K562 (cell line): Measurements from ENCODE around the gene STXBP6. TPM values are rescaled to one million over a fixed set of nuclear protein-coding genes. Genes with fewer than 3 reads are reported as not detected.

Experiments
- ATAC-seq: fragments of 200-7000 bp; cut with Tn5 transposase; 3 replicates; pipeline ENCODE4 v1.9.1; 2020; ENCODE audit warnings: moderate library complexity
- BruUV-seq: library from RNA; stranded (reverse); fragments of 400-500 nt; replicated peaks from 2 replicates; lab custom pipeline; 2021; lab: Mats Ljungman, UMichigan
- CTCF ChIA-PET: fragments of 300-600 bp; formaldehyde crosslinking; extraction: SDS; loops from one replicate; lab custom pipeline; 2021; ENCODE audit warnings: low intra/inter-chr PET ratio; lab: Yijun Ruan, JAX
- POLR2A ChIA-PET: fragments of 300-600, 350-650 bp; sonication (Branson Sonifier 250); formaldehyde crosslinking; extraction: SDS; loops from one replicate; lab custom pipeline; 2021; ENCODE audit warnings: antibody characterized with exemption, inconsistent platforms; lab: Yijun Ruan, JAX
- DNase-seq, 4 experiments: peaks; one replicate each; pipeline versions ENCODE4 v3.0.0 to v3.0.0-alpha.2; 2011 to 2018; ENCODE audit warnings: low spot score in 3 of 4, mixed read lengths in 3 of 4; ENCODE audit errors: extremely low read depth in 1 of 4
- FAIRE-seq: peaks from 2 replicates; lab custom pipeline; 2011; peaks lifted over from hg19 to GRCh38; lab: Jason Lieb, UNC
- H2AFZ ChIP-seq: 2 replicates; pipeline ENCODE4 v1.6.0; 2011; ENCODE audit warnings: low read depth, low read length, control low read depth, inconsistent platforms
- H3K27ac ChIP-seq: fragments of 200-600 bp; 3 replicates; pipeline ENCODE4 v1.8.0; 2011; ENCODE audit warnings: low read depth, mild to moderate bottlenecking, control low read depth, inconsistent platforms, low read length, moderate library complexity, mixed read lengths; ENCODE audit errors: extremely low read depth
- H3K27me3 ChIP-seq, 2 experiments: fragments of 300-600 bp in 1 of 2; 2 replicates in 1 of 2; 3 replicates in 1 of 2; pipeline versions ENCODE4 v1.6.0 to v1.8.0; 2011; ENCODE audit warnings: inconsistent platforms in 2 of 2, low read length in 2 of 2, mild to moderate bottlenecking in 1 of 2, mixed read lengths in 1 of 2, moderate library complexity in 1 of 2; ENCODE audit not compliant: control insufficient read depth in 2 of 2, insufficient read depth in 2 of 2
- H3K36me3 ChIP-seq: fragments of 300-600 bp; 3 replicates; pipeline ENCODE4 v1.8.0; 2011; ENCODE audit warnings: mild to moderate bottlenecking, low read length, inconsistent platforms; ENCODE audit not compliant: control insufficient read depth, insufficient read depth
- H3K4me1 ChIP-seq, 2 experiments: fragments of 200-600 bp in 1 of 2; replicated peaks in 1 of 2; 2 replicates in 1 of 2; 3 replicates in 1 of 2; pipeline versions ENCODE4 v1.5.1 to v1.8.0; 2011; ENCODE audit warnings: inconsistent platforms in 2 of 2, low read length in 2 of 2, mild to moderate bottlenecking in 1 of 2, mixed read lengths in 1 of 2, moderate library complexity in 1 of 2; ENCODE audit not compliant: control insufficient read depth in 2 of 2, insufficient read depth in 2 of 2
- H3K4me2 ChIP-seq: 2 replicates; pipeline ENCODE4 v1.6.1; 2011; ENCODE audit warnings: low read length, control low read depth, inconsistent platforms, mixed read lengths; ENCODE audit not compliant: insufficient read depth
- H3K4me3 ChIP-seq: fragments of 200-600 bp; sonication (generic), shearing (Covaris generic); 2 replicates; pipeline ENCODE4 v1.5.1; 2016; ENCODE audit warnings: control low read depth, inconsistent platforms
- H3K79me2 ChIP-seq: fragments of 200-600 bp; 3 replicates; pipeline ENCODE4 v1.8.0; 2011; ENCODE audit warnings: low read length, inconsistent platforms; ENCODE audit not compliant: control insufficient read depth, insufficient read depth
- H3K9ac ChIP-seq, 2 experiments: 2 replicates each; pipeline versions ENCODE4 v1.6.0 to v1.6.1; 2011; ENCODE audit warnings: low read depth in 2 of 2, low read length in 2 of 2, control low read depth in 1 of 2, inconsistent platforms in 1 of 2, mild to moderate bottlenecking in 1 of 2, mixed read lengths in 1 of 2; ENCODE audit not compliant: insufficient read depth in 1 of 2
- H3K9me1 ChIP-seq: one replicate; pipeline ENCODE4 v1.6.0; 2011; ENCODE audit warnings: inconsistent platforms, mild to moderate bottlenecking, low read length, moderate library complexity; ENCODE audit not compliant: control insufficient read depth, insufficient read depth
- H3K9me3 ChIP-seq: replicated peaks from 2 replicates; pipeline ENCODE4 v1.5.1; 2011; ENCODE audit warnings: low read depth, low read length, inconsistent platforms; ENCODE audit not compliant: control insufficient read depth, insufficient read depth
- H4K20me1 ChIP-seq: replicated peaks from 2 replicates; pipeline ENCODE4 v1.6.1; 2011; ENCODE audit warnings: low read length, inconsistent platforms, mixed read lengths; ENCODE audit not compliant: control insufficient read depth, insufficient read depth
- FOXP1 ChIP-seq: sonication (generic); formaldehyde crosslinking; IDR thresholded peaks from 2 replicates; pipeline ENCODE4 v1.8.0; 2022; ENCODE audit warnings: mild to moderate bottlenecking, missing genetic modification reagents
- KAT2B ChIP-seq: IDR thresholded peaks from one replicate; pipeline ENCODE4 v1.6.1; 2012; ENCODE audit warnings: low read depth, mild to moderate bottlenecking, control low read depth, inconsistent platforms, low read length, moderate library complexity
- MEIS2 ChIP-seq: fragments of 450-650 bp; IDR thresholded peaks from 2 replicates; pipeline ENCODE4 v1.6.1; 2014; ENCODE audit warnings: mild to moderate bottlenecking; ENCODE audit not compliant: partially characterized antibody
- SFPQ ChIP-seq: fragments of 200-400 bp; formaldehyde crosslinking; IDR thresholded peaks from 2 replicates; pipeline ENCODE4 v1.6.1; 2017; ENCODE audit warnings: mild to moderate bottlenecking, low read depth, low read length, moderate library complexity
- ZNF398 ChIP-seq: fragments of 250-450 bp; sonication (Bioruptor Pico); IDR thresholded peaks from 2 replicates; pipeline ENCODE4 v1.8.0; 2021; ENCODE audit warnings: moderate library complexity, mild to moderate bottlenecking, inconsistent platforms
- ZNF592 ChIP-seq: fragments of 450-650 bp; IDR thresholded peaks from 2 replicates; pipeline ENCODE4 v1.6.1; 2017; ENCODE audit warnings: antibody characterized with exemption, mild to moderate bottlenecking
- WGBS: fragments of 100-300 bp; shearing (Covaris generic); methylation state at CpG from one replicate; pipeline ENCODE4 v1.1.6; 2016; ENCODE audit warnings: low coverage, mixed read lengths; ENCODE audit not compliant: insufficient coverage; ENCODE audit errors: missing lambda C conversion rate; 5-methylcytosine and 5-hydroxymethylcytosine counted together
- in situ Hi-C: fragments of 300-500 bp; cut with MboI; formaldehyde crosslinking; loops from 4 replicates; pipeline ENCODE4 v1.15.0; 2018; ENCODE audit warnings: inconsistent platforms, mixed read lengths
- intact Hi-C: fragments of 100-400 bp; cut with micrococcal nuclease; formaldehyde crosslinking; loops from 2 replicates; pipeline ENCODE4 v1.14.2; 2022
- polyA plus RNA-seq, 8 experiments: library from polyadenylated mRNA; depleted of rRNA in 4 of 8; stranded (reverse) in 5 of 8; unstranded in 3 of 8; fragments of >200 nt; fragmentation: Nextera tagmentation in 2 of 8; fragmentation: Illumina TruSeq in 1 of 8; extraction: Ambion mirVana in 2 of 8; extraction: Trizol in 1 of 8; gene quantifications; 2 replicates each; pipeline versions ENCODE4 v1.2.1 to v1.2.3, GENCODE V29; 2011 to 2014; ENCODE audit warnings: inconsistent platforms in 1 of 8, missing spikeins in 1 of 8
- total RNA-seq, 7 experiments: library from RNA; depleted of rRNA in 6 of 7; stranded (reverse); fragments of >200 nt in 6 of 7; fragmentation: Illumina TruSeq in 2 of 7; extraction: Trizol in 2 of 7; gene quantifications; 2 replicates each; pipeline versions ENCODE4 v1.2.1 to v1.2.3, GENCODE V29; 2011 to 2021; ENCODE audit warnings: low replicate concordance in 1 of 7
- TF ChIP-seq, protein P1 (sequence below): fragments of 200-800 bp; sonication (Bioruptor generic); IDR thresholded peaks from 2 replicates; pipeline ENCODE4 v1.6.1; 2017; ENCODE audit warnings: missing genetic modification characterization, missing compliant biosample characterization
- TF ChIP-seq, protein P2 (sequence below): fragments of 250-450 bp; sonication (Bioruptor Pico); IDR thresholded peaks from 2 replicates; pipeline ENCODE4 v1.4.0; 2020; ENCODE audit warnings: mild to moderate bottlenecking, moderate library complexity, borderline replicate concordance

STXBP6 gene
- total and polyA plus RNA-seq, 9 of the 15 experiments (the other 6 are each of a cell fraction or from before 2014, with no cell fraction given): 0.27 to 0.89 (median 0.59) TPM

DNA sequence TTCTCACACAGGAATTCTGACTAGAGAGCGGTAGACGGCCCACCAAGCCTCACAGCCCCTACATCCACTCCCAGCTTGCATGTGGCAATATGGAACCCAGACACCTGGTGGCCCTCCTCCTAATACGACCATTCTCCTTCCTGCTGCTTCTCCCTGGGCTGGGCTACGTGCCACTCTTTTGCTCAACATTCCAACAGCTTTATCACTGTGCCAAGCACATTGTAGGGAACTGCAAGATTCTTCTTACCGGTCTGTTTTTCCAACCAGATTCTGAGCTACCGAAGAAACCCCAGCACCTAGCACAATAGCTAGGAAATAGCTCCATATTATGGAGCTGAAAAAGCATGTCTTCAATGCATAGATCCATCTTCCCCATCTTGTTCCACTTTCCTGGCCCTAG is 58.1 kb downstream of the STXBP6 start:
- 10% methylated on average over 6 of the region's 6 CpGs for WGBS

More for the DNA sequence above, 58.1 kb downstream of the STXBP6 start:
- BruUV-seq: no TSS peak
- TF ChIP-seq ZNF398 (no peak), FOXP1 (CRISPR knock-in tag) (no peak), SFPQ (no peak), MEIS2 (no peak), ZNF592 (no peak), KAT2B (no peak)
- TF ChIP-seq, protein P1, sequence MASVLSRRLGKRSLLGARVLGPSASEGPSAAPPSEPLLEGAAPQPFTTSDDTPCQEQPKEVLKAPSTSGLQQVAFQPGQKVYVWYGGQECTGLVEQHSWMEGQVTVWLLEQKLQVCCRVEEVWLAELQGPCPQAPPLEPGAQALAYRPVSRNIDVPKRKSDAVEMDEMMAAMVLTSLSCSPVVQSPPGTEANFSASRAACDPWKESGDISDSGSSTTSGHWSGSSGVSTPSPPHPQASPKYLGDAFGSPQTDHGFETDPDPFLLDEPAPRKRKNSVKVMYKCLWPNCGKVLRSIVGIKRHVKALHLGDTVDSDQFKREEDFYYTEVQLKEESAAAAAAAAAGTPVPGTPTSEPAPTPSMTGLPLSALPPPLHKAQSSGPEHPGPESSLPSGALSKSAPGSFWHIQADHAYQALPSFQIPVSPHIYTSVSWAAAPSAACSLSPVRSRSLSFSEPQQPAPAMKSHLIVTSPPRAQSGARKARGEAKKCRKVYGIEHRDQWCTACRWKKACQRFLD (CRISPR knock-in tag): no peak
- TF ChIP-seq, protein P2, sequence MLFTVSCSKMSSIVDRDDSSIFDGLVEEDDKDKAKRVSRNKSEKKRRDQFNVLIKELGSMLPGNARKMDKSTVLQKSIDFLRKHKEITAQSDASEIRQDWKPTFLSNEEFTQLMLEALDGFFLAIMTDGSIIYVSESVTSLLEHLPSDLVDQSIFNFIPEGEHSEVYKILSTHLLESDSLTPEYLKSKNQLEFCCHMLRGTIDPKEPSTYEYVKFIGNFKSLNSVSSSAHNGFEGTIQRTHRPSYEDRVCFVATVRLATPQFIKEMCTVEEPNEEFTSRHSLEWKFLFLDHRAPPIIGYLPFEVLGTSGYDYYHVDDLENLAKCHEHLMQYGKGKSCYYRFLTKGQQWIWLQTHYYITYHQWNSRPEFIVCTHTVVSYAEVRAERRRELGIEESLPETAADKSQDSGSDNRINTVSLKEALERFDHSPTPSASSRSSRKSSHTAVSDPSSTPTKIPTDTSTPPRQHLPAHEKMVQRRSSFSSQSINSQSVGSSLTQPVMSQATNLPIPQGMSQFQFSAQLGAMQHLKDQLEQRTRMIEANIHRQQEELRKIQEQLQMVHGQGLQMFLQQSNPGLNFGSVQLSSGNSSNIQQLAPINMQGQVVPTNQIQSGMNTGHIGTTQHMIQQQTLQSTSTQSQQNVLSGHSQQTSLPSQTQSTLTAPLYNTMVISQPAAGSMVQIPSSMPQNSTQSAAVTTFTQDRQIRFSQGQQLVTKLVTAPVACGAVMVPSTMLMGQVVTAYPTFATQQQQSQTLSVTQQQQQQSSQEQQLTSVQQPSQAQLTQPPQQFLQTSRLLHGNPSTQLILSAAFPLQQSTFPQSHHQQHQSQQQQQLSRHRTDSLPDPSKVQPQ (CRISPR knock-in tag): no peak
- H3K9ac ChIP-seq: no peak overlapping the region
- no peaks in the 10 kb centered on the region for H3K9me1 ChIP-seq
- ATAC-seq (no peak), FAIRE-seq (no peak), DNase-seq (no peak)
- no peaks in the 10 kb centered on the region for H3K79me2 ChIP-seq
- H3K4me1 ChIP-seq: no peaks in the 10 kb centered on the region
- no peak overlapping the region for H3K4me2 ChIP-seq
- intact Hi-C loops: no loop called here
- no peak overlapping the region for H3K27ac ChIP-seq
- H3K9me3 ChIP-seq: no peaks in the 10 kb centered on the region
- no peak overlapping the region for H3K4me3 ChIP-seq
- H3K27me3 ChIP-seq: peaks cover 0 to 3% of the 10 kb centered on the region in 2 experiments; a peak in 2 of 5 replicates
- no peaks in the 10 kb centered on the region for H4K20me1 ChIP-seq
- POLR2A ChIA-PET: no interaction called here
- no peak overlapping the region for H2AFZ ChIP-seq
- no peaks in the 10 kb centered on the region for H3K36me3 ChIP-seq
- in situ Hi-C loops: no loop called here
- CTCF ChIA-PET: no interaction called here
